ENCODE data around the gene DTX1. TPM values are rescaled to one million over a fixed set of nuclear protein-coding genes. Genes with fewer than 3 reads are reported as not detected.

DTX1 gene
- total and polyA plus RNA-seq, 4 donors: 2.1 to 33.2 (median 10.0) TPM

- Histone ChIP-seq H3K4me3 (ENCODE audit: low read depth in 1 of 3, low read length in 3 of 3) (no peak overlapping the region), H3K9ac (ENCODE audit: low read depth in 1 of 2, low read length in 2 of 2) (no peak overlapping the region), H3K9me3 (ENCODE audit: control insufficient read depth in 4 of 4, low read length in 3 of 4) (no peaks in the 10 kb centered on the region), H3K36me3 (ENCODE audit: control insufficient read depth in 4 of 4, insufficient read depth in 3 of 4, low read depth in 1 of 4, low read length in 3 of 4) (no peaks in the 10 kb centered on the region), H3K4me1 (ENCODE audit: control insufficient read depth in 4 of 4, insufficient read depth in 4 of 4, low read length in 3 of 4) (peaks cover 13 to 42% (median 33%) of the 10 kb centered on the region in 4 donors), H3K27ac (ENCODE audit: low read depth in 1 of 2, low read length in 2 of 2) (peak overlapping the region; percentile 26 to 62), H3K27me3 (ENCODE audit: control insufficient read depth in 4 of 4, insufficient read depth in 4 of 4, low read length in 3 of 4) (no peaks in the 10 kb centered on the region)
- no peak for DNase-seq (ENCODE audit: low spot score)
- TF ChIP-seq, protein P1, sequence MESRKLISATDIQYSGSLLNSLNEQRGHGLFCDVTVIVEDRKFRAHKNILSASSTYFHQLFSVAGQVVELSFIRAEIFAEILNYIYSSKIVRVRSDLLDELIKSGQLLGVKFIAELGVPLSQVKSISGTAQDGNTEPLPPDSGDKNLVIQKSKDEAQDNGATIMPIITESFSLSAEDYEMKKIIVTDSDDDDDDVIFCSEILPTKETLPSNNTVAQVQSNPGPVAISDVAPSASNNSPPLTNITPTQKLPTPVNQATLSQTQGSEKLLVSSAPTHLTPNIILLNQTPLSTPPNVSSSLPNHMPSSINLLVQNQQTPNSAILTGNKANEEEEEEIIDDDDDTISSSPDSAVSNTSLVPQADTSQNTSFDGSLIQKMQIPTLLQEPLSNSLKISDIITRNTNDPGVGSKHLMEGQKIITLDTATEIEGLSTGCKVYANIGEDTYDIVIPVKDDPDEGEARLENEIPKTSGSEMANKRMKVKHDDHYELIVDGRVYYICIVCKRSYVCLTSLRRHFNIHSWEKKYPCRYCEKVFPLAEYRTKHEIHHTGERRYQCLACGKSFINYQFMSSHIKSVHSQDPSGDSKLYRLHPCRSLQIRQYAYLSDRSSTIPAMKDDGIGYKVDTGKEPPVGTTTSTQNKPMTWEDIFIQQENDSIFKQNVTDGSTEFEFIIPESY (IDR thresholded peaks at IDR 0.05): no peak
- TF ChIP-seq JUND (IDR thresholded peaks at IDR 0.05) (peak; percentile 52 to 88), HNF4A (conservative IDR thresholded peaks at IDR 0.05) (peak; percentile 62 to 82), RAD21 (IDR thresholded peaks at IDR 0.05) (no peak), EGR1 (IDR thresholded peaks at IDR 0.05; ENCODE audit: low read depth in 2 of 2) (no peak), FOXA2 (IDR thresholded peaks at IDR 0.05) (no peak), ATF3 (IDR thresholded peaks at IDR 0.05) (no peak), GABPA (IDR thresholded peaks at IDR 0.05 in 1 of 2, conservative IDR thresholded peaks at IDR 0.05 in 1 of 2) (no peak), MAX (IDR thresholded peaks at IDR 0.05) (no peak), NR2F2 (IDR thresholded peaks at IDR 0.05) (no peak), FOXA1 (IDR thresholded peaks at IDR 0.05) (no peak), CTCF (IDR thresholded peaks at IDR 0.05; ENCODE audit: low read depth, low read length, missing input control) (no peak), RXRA (IDR thresholded peaks at IDR 0.05) (peak in 1 of 2 donors; percentile 47), HNF4G (IDR thresholded peaks at IDR 0.05) (no peak)
- WGBS: 69% methylated on average over 5 of the region's 5 CpGs
Observed at GRCh38 chr12:113064395-113065125, 8.0 kb downstream of the DTX1 start.

GRCh38 chr12:113065126-113066007 is 8.8 kb downstream of the DTX1 start:
- 63% methylated on average over 31 of the region's 31 CpGs for WGBS
- TF ChIP-seq, protein P2, sequence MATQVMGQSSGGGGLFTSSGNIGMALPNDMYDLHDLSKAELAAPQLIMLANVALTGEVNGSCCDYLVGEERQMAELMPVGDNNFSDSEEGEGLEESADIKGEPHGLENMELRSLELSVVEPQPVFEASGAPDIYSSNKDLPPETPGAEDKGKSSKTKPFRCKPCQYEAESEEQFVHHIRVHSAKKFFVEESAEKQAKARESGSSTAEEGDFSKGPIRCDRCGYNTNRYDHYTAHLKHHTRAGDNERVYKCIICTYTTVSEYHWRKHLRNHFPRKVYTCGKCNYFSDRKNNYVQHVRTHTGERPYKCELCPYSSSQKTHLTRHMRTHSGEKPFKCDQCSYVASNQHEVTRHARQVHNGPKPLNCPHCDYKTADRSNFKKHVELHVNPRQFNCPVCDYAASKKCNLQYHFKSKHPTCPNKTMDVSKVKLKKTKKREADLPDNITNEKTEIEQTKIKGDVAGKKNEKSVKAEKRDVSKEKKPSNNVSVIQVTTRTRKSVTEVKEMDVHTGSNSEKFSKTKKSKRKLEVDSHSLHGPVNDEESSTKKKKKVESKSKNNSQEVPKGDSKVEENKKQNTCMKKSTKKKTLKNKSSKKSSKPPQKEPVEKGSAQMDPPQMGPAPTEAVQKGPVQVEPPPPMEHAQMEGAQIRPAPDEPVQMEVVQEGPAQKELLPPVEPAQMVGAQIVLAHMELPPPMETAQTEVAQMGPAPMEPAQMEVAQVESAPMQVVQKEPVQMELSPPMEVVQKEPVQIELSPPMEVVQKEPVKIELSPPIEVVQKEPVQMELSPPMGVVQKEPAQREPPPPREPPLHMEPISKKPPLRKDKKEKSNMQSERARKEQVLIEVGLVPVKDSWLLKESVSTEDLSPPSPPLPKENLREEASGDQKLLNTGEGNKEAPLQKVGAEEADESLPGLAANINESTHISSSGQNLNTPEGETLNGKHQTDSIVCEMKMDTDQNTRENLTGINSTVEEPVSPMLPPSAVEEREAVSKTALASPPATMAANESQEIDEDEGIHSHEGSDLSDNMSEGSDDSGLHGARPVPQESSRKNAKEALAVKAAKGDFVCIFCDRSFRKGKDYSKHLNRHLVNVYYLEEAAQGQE (IDR thresholded peaks at IDR 0.05): peak; percentile 96
- TF ChIP-seq GABPA (IDR thresholded peaks at IDR 0.05 in 1 of 2, conservative IDR thresholded peaks at IDR 0.05 in 1 of 2): no peak
- Histone ChIP-seq H3K4me3 (ENCODE audit: low read depth in 1 of 3, low read length in 3 of 3) (no peak overlapping the region), H3K27ac (ENCODE audit: low read depth in 1 of 2, low read length in 2 of 2) (peak overlapping the region in 1 of 2 donors; percentile 62), H3K27me3 (ENCODE audit: control insufficient read depth in 4 of 4, insufficient read depth in 4 of 4, low read length in 3 of 4) (no peaks in the 10 kb centered on the region), H3K4me1 (ENCODE audit: control insufficient read depth in 4 of 4, insufficient read depth in 4 of 4, low read length in 3 of 4) (peaks cover 16 to 48% (median 36%) of the 10 kb centered on the region in 4 donors), H3K36me3 (ENCODE audit: control insufficient read depth in 4 of 4, insufficient read depth in 3 of 4, low read depth in 1 of 4, low read length in 3 of 4) (no peaks in the 10 kb centered on the region), H3K9ac (ENCODE audit: low read depth in 1 of 2, low read length in 2 of 2) (no peak overlapping the region), H3K9me3 (ENCODE audit: control insufficient read depth in 4 of 4, low read length in 3 of 4) (no peaks in the 10 kb centered on the region)
- no peak for DNase-seq (ENCODE audit: low spot score)

Measured in liver (tissue), 9 donors.